Mucosa of descending colon (tissue), 3 donors: ENCODE results near the gene BRI3BP. TPM values are rescaled to one million over a fixed set of nuclear protein-coding genes. Genes with fewer than 3 reads are reported as not detected.
A peak's percentile ranks its signal among the peaks of the same experiment; 100 is the strongest.
"Not testable (repeated sequence)": the region's sequence is repeated elsewhere in the genome, so short reads cannot be mapped to it uniquely, and the experiment has no call there.

ENCODE experiments used
- ATAC-seq: fragments of 200-7000 bp; cut with Tn5 transposase; one replicate; pipeline ENCODE4 v1.9.1; 2020; ENCODE audit warnings: mild to moderate bottlenecking, moderate library complexity
- DNase-seq, 3 donors: peaks; one replicate each; pipeline ENCODE4 v3.0.0-alpha.2; 2020
- H3K36me3 ChIP-seq: fragments of 200-600 bp; one replicate; pipeline ENCODE4 v1.8.0; 2021; ENCODE audit warnings: low read depth, mild to moderate bottlenecking
- H3K4me1 ChIP-seq: fragments of 200-600 bp; one replicate; pipeline ENCODE4 v1.8.0; 2021; ENCODE audit warnings: low read depth, mild to moderate bottlenecking
- H3K4me3 ChIP-seq: fragments of 200-600 bp; one replicate; pipeline ENCODE4 v1.8.0; 2021; ENCODE audit warnings: mild to moderate bottlenecking
- H3K9me3 ChIP-seq: fragments of 200-600 bp; one replicate; pipeline ENCODE4 v1.8.0; 2021; ENCODE audit warnings: mild to moderate bottlenecking
- intact Hi-C, 2 donors: fragments of 100-400 bp; cut with DNase I in 1 of 2; cut with micrococcal nuclease in 1 of 2; formaldehyde crosslinking; loops; one replicate each; pipeline versions ENCODE4 v1.11.0 to v1.11.1; 2022; cut with DNase I, micrococcal nuclease
- total RNA-seq, 3 donors: library from RNA; stranded (reverse); fragmentation: NEBNext Ultra II Directional in 2 of 3; extraction: Animal tissue kit (Norgen Biotek cat#: 25700) in 2 of 3; gene quantifications; one replicate each; pipeline versions ENCODE4 v1.2.1 to v1.2.4, GENCODE V29; 2021 to 2023
- TF ChIP-seq, protein P1 (sequence below): fragments of 200-600 bp; IDR thresholded peaks from one replicate; pipeline ENCODE4 v1.8.0; 2022; ENCODE audit warnings: antibody characterized with exemption, mild to moderate bottlenecking
- donor health status: DM: no; HTN: no; CAD: no; lungs with moderate emphysema.
- donor health status: DM: no; HTN: no; CAD: no.
- donor health status: DM: no; HTN: yes; CAD: no.

The BRI3BP gene
- total RNA-seq, 3 donors from 2014 or later: 21.3 to 45.1 (median 44.4) TPM

DNA sequence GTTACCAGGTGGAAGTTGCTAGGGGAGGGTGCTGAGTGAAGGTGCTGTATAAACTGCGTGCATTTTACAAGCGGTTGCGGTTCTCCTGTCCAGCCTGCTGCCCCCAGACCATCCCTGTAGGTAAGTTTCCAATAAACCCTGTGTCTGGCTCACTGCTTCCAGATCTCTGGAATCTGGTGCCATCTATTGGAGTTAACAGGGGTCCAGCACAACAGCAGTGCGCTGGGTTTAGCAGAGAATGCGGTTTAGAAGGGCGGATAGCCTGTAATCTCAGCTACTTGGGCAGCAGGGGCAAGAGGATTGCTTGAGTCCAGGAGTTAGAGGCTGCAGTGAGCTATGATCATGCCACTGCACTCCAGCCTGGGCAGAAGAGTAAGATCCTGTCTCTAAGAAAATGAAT is 76.7 kb downstream of the BRI3BP start:
- TF ChIP-seq, protein P1, sequence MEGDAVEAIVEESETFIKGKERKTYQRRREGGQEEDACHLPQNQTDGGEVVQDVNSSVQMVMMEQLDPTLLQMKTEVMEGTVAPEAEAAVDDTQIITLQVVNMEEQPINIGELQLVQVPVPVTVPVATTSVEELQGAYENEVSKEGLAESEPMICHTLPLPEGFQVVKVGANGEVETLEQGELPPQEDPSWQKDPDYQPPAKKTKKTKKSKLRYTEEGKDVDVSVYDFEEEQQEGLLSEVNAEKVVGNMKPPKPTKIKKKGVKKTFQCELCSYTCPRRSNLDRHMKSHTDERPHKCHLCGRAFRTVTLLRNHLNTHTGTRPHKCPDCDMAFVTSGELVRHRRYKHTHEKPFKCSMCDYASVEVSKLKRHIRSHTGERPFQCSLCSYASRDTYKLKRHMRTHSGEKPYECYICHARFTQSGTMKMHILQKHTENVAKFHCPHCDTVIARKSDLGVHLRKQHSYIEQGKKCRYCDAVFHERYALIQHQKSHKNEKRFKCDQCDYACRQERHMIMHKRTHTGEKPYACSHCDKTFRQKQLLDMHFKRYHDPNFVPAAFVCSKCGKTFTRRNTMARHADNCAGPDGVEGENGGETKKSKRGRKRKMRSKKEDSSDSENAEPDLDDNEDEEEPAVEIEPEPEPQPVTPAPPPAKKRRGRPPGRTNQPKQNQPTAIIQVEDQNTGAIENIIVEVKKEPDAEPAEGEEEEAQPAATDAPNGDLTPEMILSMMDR: no peak
- Histone ChIP-seq H3K9me3 (no peaks in the 10 kb centered on the region), H3K4me3 (no peak overlapping the region), H3K4me1 (peaks cover 6% of the 10 kb centered on the region), H3K36me3 (no peaks in the 10 kb centered on the region)
- ATAC-seq: no peak
- no peak for DNase-seq
- intact Hi-C loops: no loop called here

DNA sequence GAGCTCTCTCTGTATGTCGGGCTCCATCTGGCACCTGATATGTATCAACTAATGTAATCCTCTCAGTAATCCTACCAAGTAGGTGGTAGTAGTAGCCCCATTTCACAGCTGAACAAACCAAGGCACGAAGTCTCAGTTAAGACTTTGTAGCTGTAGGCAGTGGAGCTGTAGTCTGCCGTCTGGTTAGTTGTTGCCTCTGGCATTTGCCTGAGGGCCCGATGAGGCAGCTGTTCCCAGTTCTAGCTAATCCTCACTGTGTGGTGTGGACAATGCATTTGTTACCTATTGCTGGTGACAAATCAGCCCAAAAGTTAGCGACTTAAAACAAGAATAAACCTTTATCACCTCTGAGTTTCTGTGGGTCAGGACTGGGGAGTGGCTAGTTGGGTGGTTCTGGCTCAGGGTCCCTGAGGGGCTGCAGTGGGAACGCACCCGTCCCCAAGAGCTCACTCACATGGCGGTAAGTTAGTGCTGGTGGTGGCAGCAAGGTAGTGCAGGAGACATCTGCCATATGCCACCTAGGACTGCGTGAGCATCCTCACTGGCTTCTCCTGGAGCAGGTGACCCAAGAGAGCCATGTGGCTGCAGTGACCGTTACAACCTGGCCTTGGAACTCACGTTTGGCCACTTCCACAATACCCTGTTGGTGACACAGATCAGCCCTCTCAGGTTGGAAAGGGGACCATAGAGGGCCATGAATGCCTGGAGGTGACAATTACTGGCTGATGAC is 77.4 kb downstream of the BRI3BP start:
- Histone ChIP-seq H3K4me1 (peaks cover 5% of the 10 kb centered on the region), H3K9me3 (no peaks in the 10 kb centered on the region), H3K36me3 (no peaks in the 10 kb centered on the region), H3K4me3 (no peak overlapping the region)
- DNase-seq (no peak), ATAC-seq (no peak)
- TF ChIP-seq, protein P1: no peak
- intact Hi-C loops: no loop called here

DNA sequence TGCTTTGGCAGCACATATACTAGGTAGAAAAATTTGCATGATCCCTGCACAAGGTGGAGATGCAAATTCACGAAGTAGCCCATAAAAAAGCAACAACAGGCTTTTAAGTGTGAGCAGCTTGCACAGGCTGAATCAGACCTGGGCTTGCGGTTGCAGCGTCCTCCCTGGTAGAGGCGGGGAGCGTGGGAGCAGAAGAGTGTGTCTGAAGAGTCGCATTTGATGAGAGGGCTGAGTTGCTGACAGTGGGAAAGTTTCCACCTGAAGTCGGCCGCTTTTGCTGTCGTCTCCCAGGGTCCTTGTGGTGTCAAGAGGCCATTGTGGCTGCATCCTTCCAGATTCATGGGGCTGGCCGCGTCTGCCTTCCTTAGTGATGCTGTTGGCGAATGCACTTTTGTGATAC is 78.0 kb downstream of the BRI3BP start:
- no peak overlapping the region for H3K4me3 ChIP-seq
- no peaks in the 10 kb centered on the region for H3K4me1 ChIP-seq
- TF ChIP-seq, protein P1: no peak
- ATAC-seq (no peak), DNase-seq (no peak)
- no peaks in the 10 kb centered on the region for H3K9me3 ChIP-seq
- intact Hi-C loops: no loop called here
- no peaks in the 10 kb centered on the region for H3K36me3 ChIP-seq

DNA sequence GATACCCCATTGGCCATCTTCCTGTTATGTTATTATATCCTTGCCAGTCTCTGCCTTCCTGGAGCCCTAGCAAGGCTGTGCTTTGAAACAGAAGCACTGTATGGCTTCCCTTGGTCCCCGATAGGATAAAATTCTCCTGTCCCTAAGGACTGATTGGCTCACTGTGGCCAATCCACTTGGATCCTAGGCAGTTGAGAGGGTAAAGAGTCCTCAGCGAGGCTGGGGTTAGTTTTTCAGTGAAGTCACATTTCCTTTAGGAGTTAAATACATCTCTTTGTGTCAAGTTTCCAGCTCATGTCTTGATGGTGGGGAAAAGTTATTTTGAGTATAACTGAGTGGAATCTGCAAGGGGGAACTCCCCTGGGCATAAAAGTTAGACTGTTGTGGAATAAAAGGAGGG is 79.1 kb downstream of the BRI3BP start:
- no peaks in the 10 kb centered on the region for H3K9me3 ChIP-seq
- no peak for DNase-seq
- intact Hi-C loops: no loop called here
- TF ChIP-seq, protein P1: no peak
- no peaks in the 10 kb centered on the region for H3K36me3 ChIP-seq
- ATAC-seq: no peak
- H3K4me3 ChIP-seq: no peak overlapping the region
- H3K4me1 ChIP-seq: no peaks in the 10 kb centered on the region

DNA sequence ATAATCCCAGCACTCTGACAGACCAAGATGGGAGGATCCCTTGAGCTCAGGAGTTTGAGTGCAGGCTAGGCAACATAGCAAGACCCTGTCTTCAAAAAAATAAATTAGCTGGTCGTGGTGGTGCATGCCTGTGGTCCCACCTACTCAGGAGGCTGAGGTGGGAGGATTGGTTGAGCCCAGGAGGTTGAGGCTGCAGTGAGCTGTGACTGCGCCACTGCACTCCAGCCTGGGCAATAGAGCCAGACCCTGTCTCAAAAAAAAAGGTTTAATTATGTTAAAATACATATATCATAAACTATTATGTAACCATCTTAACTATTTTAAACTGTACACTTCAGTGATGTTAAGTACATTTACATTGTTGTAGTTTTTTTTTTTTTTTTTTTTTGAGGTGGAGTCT is 80.8 kb downstream of the BRI3BP start:
- H3K9me3 ChIP-seq, H3K36me3 ChIP-seq, H3K4me1 ChIP-seq, H3K4me3 ChIP-seq, ATAC-seq, DNase-seq, intact Hi-C loops: not testable (repeated sequence)

DNA sequence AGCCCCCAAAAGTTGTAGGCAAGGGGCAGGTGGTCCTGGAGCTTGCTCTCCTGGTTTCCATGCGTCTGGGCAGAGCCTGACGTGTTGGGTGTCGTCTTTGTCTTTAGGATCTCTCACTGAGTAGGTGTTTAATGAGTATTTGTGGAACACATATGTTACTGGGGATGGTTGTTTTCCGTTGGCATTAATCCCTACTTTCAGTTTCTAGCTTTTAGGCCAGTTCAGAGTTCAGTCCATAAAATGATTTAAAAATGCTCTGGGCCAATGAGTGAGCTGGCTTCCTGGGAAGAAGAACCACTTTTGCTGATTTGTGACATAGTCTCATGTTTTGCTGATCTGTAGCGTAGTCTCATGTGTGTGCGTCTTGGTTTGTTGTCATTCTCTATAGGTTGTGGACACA is 82.7 kb downstream of the BRI3BP start:
- H3K4me3 ChIP-seq: no peak overlapping the region
- H3K9me3 ChIP-seq: no peaks in the 10 kb centered on the region
- intact Hi-C loops: no loop called here
- peak; percentile 80 for ATAC-seq
- no peaks in the 10 kb centered on the region for H3K36me3 ChIP-seq
- H3K4me1 ChIP-seq: no peaks in the 10 kb centered on the region
- DNase-seq: no peak
- TF ChIP-seq, protein P1: no peak
